Neural cell (in vitro differentiated cells): ENCODE measurements around the gene NCKAP5. TPM values are rescaled to one million over a fixed set of nuclear protein-coding genes. Genes with fewer than 3 reads are reported as not detected.

Experiments used
- H2AFZ ChIP-seq: fragments of 200-600, 300-800 bp; sonication (generic), shearing (Covaris generic); 2 replicates; pipeline ENCODE4 v1.6.0; 2014; ENCODE audit warnings: low read depth, mild to moderate bottlenecking, antibody characterized with exemption, low read length, moderate library complexity
- H3F3A ChIP-seq: fragments of 200-600 bp; shearing (Covaris generic); 2 replicates; pipeline ENCODE4 v1.6.1; 2016; ENCODE audit warnings: mild to moderate bottlenecking, moderate library complexity, mixed read lengths, antibody characterized with exemption, low read length; ENCODE audit not compliant: insufficient read depth, poor library complexity, severe bottlenecking
- H3K27ac ChIP-seq: fragments of 200-600, 300-800 bp; sonication (generic), shearing (Covaris generic); 2 replicates; pipeline ENCODE4 v1.5.1; 2014; ENCODE audit warnings: mild to moderate bottlenecking, low read length, moderate library complexity
- H3K27me3 ChIP-seq: fragments of 300-800, 200-600 bp; sonication (generic), shearing (Covaris generic); 2 replicates; pipeline ENCODE4 v1.6.0; 2014; ENCODE audit warnings: mild to moderate bottlenecking, low read depth, low read length, moderate library complexity; ENCODE audit not compliant: insufficient read depth
- H3K36me3 ChIP-seq: fragments of 300-800, 200-600 bp; sonication (generic), shearing (Covaris generic); 2 replicates; pipeline ENCODE4 v1.5.1; 2014; ENCODE audit warnings: mild to moderate bottlenecking, antibody characterized with exemption, low read length, moderate library complexity; ENCODE audit not compliant: insufficient read depth
- H3K4me2 ChIP-seq: fragments of 300-800, 200-600 bp; sonication (generic), shearing (Covaris generic); 2 replicates; pipeline ENCODE4 v1.6.0; 2014; ENCODE audit warnings: mild to moderate bottlenecking, low read length
- H3K4me3 ChIP-seq: fragments of 300-800, 200-600 bp; sonication (generic), shearing (Covaris generic); 2 replicates; pipeline ENCODE4 v1.5.1; 2014; ENCODE audit warnings: mild to moderate bottlenecking, low read length, moderate library complexity
- H3K79me2 ChIP-seq: fragments of 200-600 bp; shearing (Covaris generic); replicated peaks from 2 replicates; pipeline ENCODE4 v1.6.0; 2014; ENCODE audit warnings: mild to moderate bottlenecking, low read length, moderate library complexity; ENCODE audit not compliant: insufficient read depth
- H3K9ac ChIP-seq: fragments of 300-800, 200-600 bp; sonication (generic), shearing (Covaris generic); 2 replicates; pipeline ENCODE4 v1.6.1; 2016; ENCODE audit warnings: mild to moderate bottlenecking, low read length, mixed read lengths
- H3K9me2 ChIP-seq: fragments of 200-600 bp; shearing (Covaris generic); 2 replicates; pipeline ENCODE4 v1.6.1; 2016; ENCODE audit warnings: mild to moderate bottlenecking, low read length, mixed read lengths; ENCODE audit not compliant: insufficient read depth
- H3K9me3 ChIP-seq: fragments of 200-600, 300-800 bp; sonication (generic), shearing (Covaris generic); 2 replicates; pipeline ENCODE4 v1.6.1; 2016; ENCODE audit warnings: mild to moderate bottlenecking, mixed run types, low read length, moderate library complexity, mixed read lengths
- H4K20me1 ChIP-seq: fragments of 200-600 bp; shearing (Covaris generic); 2 replicates; pipeline ENCODE4 v1.6.1; 2016; ENCODE audit warnings: mild to moderate bottlenecking, mixed run types; ENCODE audit not compliant: insufficient read depth
- EP300 ChIP-seq: fragments of 450-650 bp; conservative IDR thresholded peaks from 2 replicates; pipeline ENCODE4 v1.6.1; 2014; ENCODE audit warnings: antibody characterized with exemption, mild to moderate bottlenecking, moderate library complexity; ENCODE audit not compliant: poor library complexity, severe bottlenecking
- EZH2 ChIP-seq: fragments of 200-600, 300-800 bp; shearing (Covaris generic), sonication (generic); IDR thresholded peaks from 2 replicates; pipeline ENCODE4 v1.6.1; 2014; ENCODE audit warnings: antibody characterized with exemption, low read length, borderline replicate concordance, mild to moderate bottlenecking; ENCODE audit not compliant: insufficient read depth, poor library complexity, severe bottlenecking
- MXI1 ChIP-seq: fragments of 450-650 bp; conservative IDR thresholded peaks from 2 replicates; pipeline ENCODE4 v1.6.1; 2014; ENCODE audit warnings: antibody characterized with exemption, mild to moderate bottlenecking; ENCODE audit not compliant: poor library complexity, severe bottlenecking
- POLR2AphosphoS5 ChIP-seq: IDR thresholded peaks from 2 replicates; pipeline ENCODE4 v1.6.1; 2012
- RAD21 ChIP-seq: fragments of 450-650 bp; conservative IDR thresholded peaks from 2 replicates; pipeline ENCODE4 v1.6.1; 2014; ENCODE audit warnings: antibody characterized with exemption, mild to moderate bottlenecking, moderate library complexity
- REST ChIP-seq: IDR thresholded peaks from 2 replicates; pipeline ENCODE4 v1.6.1; 2012; ENCODE audit warnings: borderline replicate concordance
- SMC3 ChIP-seq: fragments of 450-650 bp; conservative IDR thresholded peaks from 2 replicates; pipeline ENCODE4 v1.6.1; 2014; ENCODE audit warnings: antibody characterized with exemption, mild to moderate bottlenecking, moderate library complexity; ENCODE audit not compliant: poor library complexity
- TAF1 ChIP-seq: IDR thresholded peaks from 2 replicates; pipeline ENCODE4 v1.6.1; 2012; ENCODE audit warnings: low read depth
- polyA plus RNA-seq: library from polyadenylated mRNA; depleted of rRNA; stranded (reverse); fragments of >200 nt; gene quantifications from 2 replicates; pipeline ENCODE4 v1.2.3, GENCODE V29; 2014
- TF ChIP-seq, protein P1 (sequence below): fragments of 450-650 bp; IDR thresholded peaks from 2 replicates; pipeline ENCODE4 v1.5.1; 2014; ENCODE audit warnings: antibody characterized with exemption, mild to moderate bottlenecking, moderate library complexity; ENCODE audit not compliant: poor library complexity, severe bottlenecking

NCKAP5 gene
- polyA plus RNA-seq, 1 donor from 2014 or later: 2.4 TPM

- no peak overlapping the region for H3K4me2 ChIP-seq
Observed at GRCh38 chr2:133317178-133317577, 251.1 kb downstream of the NCKAP5 start.

DNA sequence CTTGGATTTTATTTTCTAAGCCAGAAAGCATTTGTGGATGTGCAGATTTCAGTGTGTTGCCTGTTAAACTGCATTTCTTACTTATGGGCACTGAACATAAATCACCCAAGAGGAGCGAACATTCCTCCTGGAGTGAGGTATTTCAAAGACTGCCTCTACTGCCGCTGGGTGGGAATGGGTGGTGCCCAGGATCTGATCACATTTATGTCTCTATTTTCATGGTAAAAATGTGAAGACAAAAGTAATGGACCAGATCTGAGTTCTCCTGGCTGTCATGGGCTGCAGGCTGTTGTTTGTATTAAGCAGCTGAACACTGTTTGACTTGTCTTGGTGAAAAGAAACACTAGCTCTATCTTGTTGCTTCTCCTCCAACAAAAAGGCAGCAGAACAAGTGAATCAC lies 251.7 kb downstream of the NCKAP5 start:
- Histone ChIP-seq H3K4me2 (no peak overlapping the region), H2AFZ (no peak overlapping the region), H3K36me3 (no peaks in the 10 kb centered on the region)
- TF ChIP-seq RAD21 (no peak), EP300 (no peak), EZH2 (no peak), TAF1 (no peak), REST (no peak), MXI1 (no peak), SMC3 (no peak)
- TF ChIP-seq, protein P1, sequence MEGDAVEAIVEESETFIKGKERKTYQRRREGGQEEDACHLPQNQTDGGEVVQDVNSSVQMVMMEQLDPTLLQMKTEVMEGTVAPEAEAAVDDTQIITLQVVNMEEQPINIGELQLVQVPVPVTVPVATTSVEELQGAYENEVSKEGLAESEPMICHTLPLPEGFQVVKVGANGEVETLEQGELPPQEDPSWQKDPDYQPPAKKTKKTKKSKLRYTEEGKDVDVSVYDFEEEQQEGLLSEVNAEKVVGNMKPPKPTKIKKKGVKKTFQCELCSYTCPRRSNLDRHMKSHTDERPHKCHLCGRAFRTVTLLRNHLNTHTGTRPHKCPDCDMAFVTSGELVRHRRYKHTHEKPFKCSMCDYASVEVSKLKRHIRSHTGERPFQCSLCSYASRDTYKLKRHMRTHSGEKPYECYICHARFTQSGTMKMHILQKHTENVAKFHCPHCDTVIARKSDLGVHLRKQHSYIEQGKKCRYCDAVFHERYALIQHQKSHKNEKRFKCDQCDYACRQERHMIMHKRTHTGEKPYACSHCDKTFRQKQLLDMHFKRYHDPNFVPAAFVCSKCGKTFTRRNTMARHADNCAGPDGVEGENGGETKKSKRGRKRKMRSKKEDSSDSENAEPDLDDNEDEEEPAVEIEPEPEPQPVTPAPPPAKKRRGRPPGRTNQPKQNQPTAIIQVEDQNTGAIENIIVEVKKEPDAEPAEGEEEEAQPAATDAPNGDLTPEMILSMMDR: no peak

More at GRCh38 chr2:133317178-133317577, 251.1 kb downstream of the NCKAP5 start:
- H3K27ac ChIP-seq: no peak overlapping the region
- no peak overlapping the region for H2AFZ ChIP-seq
- no peaks in the 10 kb centered on the region for H3K79me2 ChIP-seq
- H3K4me3 ChIP-seq: no peak overlapping the region
- H3K9me2 ChIP-seq: no peaks in the 10 kb centered on the region
- H3K9ac ChIP-seq: no peak overlapping the region
- TF ChIP-seq MXI1 (no peak), RAD21 (no peak), TAF1 (no peak), REST (no peak), EP300 (no peak), SMC3 (no peak), EZH2 (no peak), POLR2AphosphoS5 (no peak)
- TF ChIP-seq, protein P1: no peak
- no peaks in the 10 kb centered on the region for H3K27me3 ChIP-seq
- no peaks in the 10 kb centered on the region for H4K20me1 ChIP-seq
- no peaks in the 10 kb centered on the region for H3K36me3 ChIP-seq
- no peaks in the 10 kb centered on the region for H3K9me3 ChIP-seq
- H3F3A ChIP-seq: no peaks in the 10 kb centered on the region

More for the DNA sequence above, 251.7 kb downstream of the NCKAP5 start:
- no peaks in the 10 kb centered on the region for H3K27me3 ChIP-seq
- no peaks in the 10 kb centered on the region for H3F3A ChIP-seq
- H3K9ac ChIP-seq: no peak overlapping the region
- H3K9me2 ChIP-seq: no peaks in the 10 kb centered on the region
- no peak overlapping the region for H3K27ac ChIP-seq
- H3K4me3 ChIP-seq: no peak overlapping the region
- H4K20me1 ChIP-seq: no peaks in the 10 kb centered on the region
- no peaks in the 10 kb centered on the region for H3K9me3 ChIP-seq
- H3K79me2 ChIP-seq: no peaks in the 10 kb centered on the region
